AG10803 (cell line): ENCODE data around the gene DYNC1H1.

Source experiments
- DNase-seq: peaks from one replicate; pipeline ENCODE4 v3.0.0; 2010; ENCODE audit warnings: low read depth
- H3K4me3 ChIP-seq: 2 replicates; pipeline ENCODE4 v1.5.1; 2011; ENCODE audit warnings: mild to moderate bottlenecking, low read length, control low read depth
- CTCF ChIP-seq: conservative IDR thresholded peaks from 2 replicates; pipeline ENCODE4 v1.5.1; 2011; ENCODE audit warnings: mild to moderate bottlenecking, low read length, control low read depth, inconsistent platforms

The DYNC1H1 gene

GRCh38 chr14:101964297-101965180 lies at the start of gene DYNC1H1:
Gene DYNC1H1 (plus strand): TSS chr14:101964573. CDS start chr14:101964692, 119 bp downstream.
- peak within 1 kb of the TSS; percentile 75 for H3K4me3 ChIP-seq
- DNase-seq, result peak; percentile 87
- no peak for TF ChIP-seq CTCF

- no peak for DNase-seq
- no peak for TF ChIP-seq CTCF
- no peak overlapping the region for H3K4me3 ChIP-seq
Observed at GRCh38 chr14:101915871-101916815, 48.2 kb upstream of the DYNC1H1 start.

GRCh38 chr14:101916816-101917412 lies 47.5 kb upstream of the DYNC1H1 start:
- H3K4me3 ChIP-seq, result no peak overlapping the region
- no peak for DNase-seq
- no peak for TF ChIP-seq CTCF

GRCh38 chr14:101917413-101918017 lies 46.9 kb upstream of the DYNC1H1 start:
- no peak for TF ChIP-seq CTCF

GRCh38 chr14:101918065-101918989 lies 46.0 kb upstream of the DYNC1H1 start:
- no peak for DNase-seq
- TF ChIP-seq CTCF, result no peak
- H3K4me3 ChIP-seq, result no peak overlapping the region

More at GRCh38 chr14:101917413-101918017, 46.9 kb upstream of the DYNC1H1 start:
- H3K4me3 ChIP-seq, result no peak overlapping the region
- no peak for DNase-seq

GRCh38 chr14:101920271-101920670 lies 44.1 kb upstream of the DYNC1H1 start:
- H3K4me3 ChIP-seq, result no peak overlapping the region
- no peak for TF ChIP-seq CTCF
- no peak for DNase-seq
